Cerebellar nuclear complex (tissue), 1 donor: Measurements from ENCODE around the gene AGT.
"Not testable (repeated sequence)": the region's sequence is repeated elsewhere in the genome, so short reads cannot be mapped to it uniquely, and the experiment has no call there.

Experiments used
- DNase-seq, 2 experiments: peaks; one replicate each; lab custom pipeline; 2025; lab: John Stamatoyannopoulos, UW

The AGT gene

GRCh38 chr1:230691615-230692014 is 22.3 kb downstream of the AGT start:
- DNase-seq, result peak in 1 of 2 experiments; percentile 58

GRCh38 chr1:230690101-230690500 is 23.8 kb downstream of the AGT start:
- no peak for DNase-seq

- DNase-seq, result no peak
Measured at GRCh38 chr1:230686747-230687146, 27.2 kb downstream of the AGT start.

GRCh38 chr1:230684998-230685397 is 28.9 kb downstream of the AGT start:
- DNase-seq, result no peak

GRCh38 chr1:230684146-230684545 is 29.8 kb downstream of the AGT start:
- no peak for DNase-seq

GRCh38 chr1:230682882-230683610 is 30.9 kb downstream of the AGT start:
- no peak for DNase-seq

GRCh38 chr1:230682274-230682673 is 31.6 kb downstream of the AGT start:
- peak; percentile 94 to 95 for DNase-seq

GRCh38 chr1:230681599-230681998 is 32.3 kb downstream of the AGT start:
- DNase-seq, result no peak

GRCh38 chr1:230680300-230681025 is 33.5 kb downstream of the AGT start:
- no peak for DNase-seq

- DNase-seq, result no peak
Measured at GRCh38 chr1:230679825-230680224, 34.1 kb downstream of the AGT start.

GRCh38 chr1:230679192-230679591 is 34.7 kb downstream of the AGT start:
- no peak for DNase-seq

GRCh38 chr1:230677200-230677599 is 36.7 kb downstream of the AGT start:
- DNase-seq, result no peak

GRCh38 chr1:230674581-230674980 is 39.3 kb downstream of the AGT start:
- no peak for DNase-seq

GRCh38 chr1:230669543-230669942 is 44.4 kb downstream of the AGT start:
- DNase-seq, result no peak

- DNase-seq, result no peak
Measured at GRCh38 chr1:230668227-230668626, 45.7 kb downstream of the AGT start.

- DNase-seq, result peak; percentile 55 to 86
Measured at GRCh38 chr1:230661976-230662375, 51.9 kb downstream of the AGT start.

- no peak for DNase-seq
Measured at GRCh38 chr1:230658691-230659090, 55.2 kb downstream of the AGT start.

- DNase-seq, result not testable (repeated sequence)
Measured at GRCh38 chr1:230658103-230658502, 55.8 kb downstream of the AGT start.

- DNase-seq, result not testable (repeated sequence)
Measured at GRCh38 chr1:230656719-230657118, 57.2 kb downstream of the AGT start.
